ENCODE data around the gene PTPRK.

PTPRK gene

DNA sequence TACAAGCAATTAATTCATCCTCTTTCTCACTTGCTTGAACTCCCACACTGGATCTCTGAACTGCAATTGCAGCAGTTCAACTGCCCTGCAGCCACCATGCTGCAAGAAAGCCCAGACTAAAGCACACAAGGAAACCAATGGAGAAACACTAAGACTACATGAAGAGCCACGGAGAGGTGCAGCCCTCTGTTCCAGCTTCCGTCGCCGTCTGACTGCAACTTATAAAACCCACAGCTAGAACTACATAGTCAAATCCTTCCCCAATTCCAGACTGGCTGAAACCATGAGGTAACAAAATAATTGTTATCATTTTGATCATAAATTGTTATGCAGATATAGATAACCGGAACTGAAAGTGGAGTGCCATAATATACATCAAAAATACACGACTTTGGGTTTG, 598.4 kb downstream of the PTPRK start:
- DNase-seq (ENCODE audit: low spot score): no peak

DNA sequence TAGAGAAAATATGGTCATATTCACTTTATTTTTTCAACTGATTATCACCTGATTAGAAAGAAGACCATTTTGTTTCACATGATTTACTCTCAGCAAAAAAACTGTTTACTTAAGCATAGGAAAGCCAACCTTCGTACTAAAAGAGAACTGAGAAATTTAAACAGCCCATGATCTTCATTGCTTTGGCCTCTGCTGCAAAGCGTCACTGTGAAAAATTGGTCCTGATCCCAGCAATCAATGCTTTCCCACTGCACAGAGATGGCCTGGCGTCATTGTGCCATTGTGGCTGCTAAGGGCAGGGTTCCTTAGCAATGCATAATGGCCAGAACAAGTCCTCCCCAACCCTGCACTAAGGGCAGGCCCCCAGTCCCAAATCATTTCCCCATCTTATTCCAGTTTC, 599.6 kb downstream of the PTPRK start:
- DNase-seq (ENCODE audit: low spot score): no peak

All from HuH-7.5 (cell line).